Tibial artery (tissue), 4 donors: ENCODE measurements around the gene DEK.

Experiments
- DNase-seq, 2 donors: peaks; one replicate each; pipeline ENCODE4 v3.0.0-alpha.2; 2019
- H3K27ac ChIP-seq, 2 donors: fragments of 200-600 bp; sonication (generic) in 1 of 2; 1 replicate in 1 of 2; 2 replicates in 1 of 2; pipeline ENCODE4 v1.5.1; 2018 to 2019; ENCODE audit warnings: mild to moderate bottlenecking in 1 of 2
- H3K27me3 ChIP-seq, 2 donors: fragments of 200-600 bp; sonication (generic) in 1 of 2; one replicate each; pipeline versions ENCODE4 v1.5.1 to v1.6.0; 2016 to 2019
- H3K36me3 ChIP-seq, 3 donors: fragments of 200-600 bp; sonication (generic) in 2 of 3; one replicate each; pipeline ENCODE4 v1.5.1; 2016 to 2019; ENCODE audit warnings: mild to moderate bottlenecking in 2 of 3
- H3K4me1 ChIP-seq, 4 donors: fragments of 200-600 bp; sonication (generic) in 2 of 4; 1 replicate in 3 of 4; 2 replicates in 1 of 4; pipeline ENCODE4 v1.5.1; 2016 to 2019
- H3K4me3 ChIP-seq, 2 donors: fragments of 200-600 bp; sonication (generic) in 1 of 2; 1 replicate in 1 of 2; 2 replicates in 1 of 2; pipeline ENCODE4 v1.5.1; 2018 to 2019; ENCODE audit warnings: mild to moderate bottlenecking in 2 of 2
- H3K9me3 ChIP-seq, 3 donors: fragments of 200-600 bp; sonication (generic) in 1 of 3; one replicate each; pipeline ENCODE4 v1.5.1; 2016 to 2019
- CTCF ChIP-seq, 2 experiments: fragments of 200-600 bp in 1 of 2; fragments of 450-650 bp in 1 of 2; IDR thresholded peaks; one replicate each; pipeline ENCODE4 v1.5.1; 2017 to 2019; ENCODE audit warnings: antibody characterized with exemption in 2 of 2, mild to moderate bottlenecking in 1 of 2, moderate library complexity in 1 of 2
- intact Hi-C: fragments of 100-400 bp; cut with DNase I; formaldehyde crosslinking; loops from one replicate; pipeline ENCODE4 v1.15.0; 2023; ENCODE audit warnings: low total_unique reads

Gene DEK

GRCh38 chr6:18247002-18247401 is 17.3 kb downstream of the DEK start:
- intact Hi-C loops, result no loop called here
- Histone ChIP-seq H3K36me3 (peaks cover 30 to 64% (median 48%) of the 10 kb centered on the region in 3 donors), H3K27me3 (no peaks in the 10 kb centered on the region), H3K4me1 (no peaks in the 10 kb centered on the region), H3K9me3 (no peaks in the 10 kb centered on the region), H3K4me3 (no peak overlapping the region), H3K27ac (no peak overlapping the region)
- DNase-seq, result no peak
- no peak for TF ChIP-seq CTCF (IDR thresholded peaks at IDR 0.05)

GRCh38 chr6:18246205-18246604 is 18.1 kb downstream of the DEK start:
- peaks cover 30 to 60% (median 50%) of the 10 kb centered on the region in 3 donors for H3K36me3 ChIP-seq
- no peak for DNase-seq
- no peak overlapping the region for H3K27ac ChIP-seq
- intact Hi-C loops, result no loop called here
- H3K4me1 ChIP-seq, result no peaks in the 10 kb centered on the region
- H3K4me3 ChIP-seq, result no peak overlapping the region
- TF ChIP-seq CTCF (IDR thresholded peaks at IDR 0.05), result no peak
- no peaks in the 10 kb centered on the region for H3K9me3 ChIP-seq
- no peaks in the 10 kb centered on the region for H3K27me3 ChIP-seq

- Histone ChIP-seq H3K27ac (no peak overlapping the region), H3K27me3 (no peaks in the 10 kb centered on the region), H3K36me3 (peaks cover 26 to 59% (median 50%) of the 10 kb centered on the region in 3 donors), H3K9me3 (no peaks in the 10 kb centered on the region), H3K4me3 (no peak overlapping the region), H3K4me1 (no peaks in the 10 kb centered on the region)
- TF ChIP-seq CTCF (IDR thresholded peaks at IDR 0.05), result no peak
- intact Hi-C loops, result no loop called here
- DNase-seq, result no peak
Measured at GRCh38 chr6:18245642-18246041, 18.7 kb downstream of the DEK start.

GRCh38 chr6:18245079-18245478 is 19.3 kb downstream of the DEK start:
- peaks cover 26 to 56% (median 50%) of the 10 kb centered on the region in 3 donors for H3K36me3 ChIP-seq
- intact Hi-C loops, result no loop called here

GRCh38 chr6:18244251-18244650 is 20.1 kb downstream of the DEK start:
- DNase-seq, result no peak
- Histone ChIP-seq H3K27me3 (no peaks in the 10 kb centered on the region), H3K4me3 (no peak overlapping the region), H3K9me3 (no peaks in the 10 kb centered on the region), H3K36me3 (peaks cover 26 to 53% (median 44%) of the 10 kb centered on the region in 3 donors), H3K4me1 (no peaks in the 10 kb centered on the region), H3K27ac (no peak overlapping the region)
- no peak for TF ChIP-seq CTCF (IDR thresholded peaks at IDR 0.05)
- intact Hi-C loops, result no loop called here

More at GRCh38 chr6:18245079-18245478, 19.3 kb downstream of the DEK start:
- H3K27me3 ChIP-seq, result no peaks in the 10 kb centered on the region
- DNase-seq, result no peak
- TF ChIP-seq CTCF (IDR thresholded peaks at IDR 0.05), result no peak
- H3K4me3 ChIP-seq, result no peak overlapping the region
- no peak overlapping the region for H3K27ac ChIP-seq
- H3K4me1 ChIP-seq, result no peaks in the 10 kb centered on the region
- H3K9me3 ChIP-seq, result no peaks in the 10 kb centered on the region

GRCh38 chr6:18243302-18243893 is 20.9 kb downstream of the DEK start:
- DNase-seq, result no peak
- intact Hi-C loops, result no loop called here
- no peaks in the 10 kb centered on the region for H3K27me3 ChIP-seq
- H3K27ac ChIP-seq, result no peak overlapping the region
- peaks cover 18 to 45% (median 44%) of the 10 kb centered on the region in 3 donors for H3K36me3 ChIP-seq
- no peak overlapping the region for H3K4me3 ChIP-seq
- H3K4me1 ChIP-seq, result no peaks in the 10 kb centered on the region
- H3K9me3 ChIP-seq, result no peaks in the 10 kb centered on the region
- no peak for TF ChIP-seq CTCF (IDR thresholded peaks at IDR 0.05)
